HG02759 (cell line): ENCODE results near the gene FANCG.

ENCODE experiments used
- ATAC-seq: cut with Tn5 transposase; IDR thresholded peaks from one replicate; pipeline ENCODE4 v1.9.1; 2021; ENCODE audit warnings: mild to moderate bottlenecking, moderate library complexity; ENCODE audit not compliant: unreplicated experiment

FANCG gene

DNA sequence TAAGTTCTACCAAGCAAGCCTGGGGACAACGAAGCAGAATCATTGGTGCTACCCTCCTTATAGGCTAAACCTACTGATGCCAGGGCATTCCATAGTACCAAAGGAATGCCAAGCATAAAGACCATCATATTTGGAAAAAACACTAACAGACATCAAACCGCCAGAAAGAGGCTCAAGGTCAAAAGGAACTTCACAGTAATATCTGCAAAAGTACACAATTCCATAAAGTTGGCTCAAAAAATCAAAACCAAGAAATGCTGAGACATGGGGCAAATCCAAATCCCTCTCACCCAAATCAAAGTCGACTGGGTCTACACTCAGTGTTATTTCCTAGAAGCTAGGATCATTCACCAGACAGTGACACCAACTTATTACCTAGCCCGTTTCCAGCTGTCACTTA lies 10.7 kb downstream of the FANCG start:
- ATAC-seq, result no peak

DNA sequence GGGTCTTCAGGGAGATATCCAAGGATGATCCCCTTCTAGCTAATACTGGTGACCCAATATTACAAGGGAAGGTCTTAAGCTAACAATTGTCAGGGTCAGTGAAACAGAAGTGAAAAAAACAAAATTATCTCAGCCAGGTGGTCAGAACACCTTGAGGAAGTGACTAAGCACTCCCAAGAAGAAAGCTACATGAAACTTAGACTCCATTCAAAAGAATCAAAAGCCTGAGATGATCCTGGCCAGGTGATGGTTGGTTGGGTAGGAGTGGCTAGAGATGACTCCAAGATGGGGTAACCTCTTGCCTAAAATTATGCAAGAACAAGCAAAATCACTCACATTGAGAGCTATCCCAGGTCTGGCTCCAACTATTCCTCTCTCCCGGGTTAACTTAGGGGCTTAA lies 12.7 kb downstream of the FANCG start:
- ATAC-seq, result no peak

DNA sequence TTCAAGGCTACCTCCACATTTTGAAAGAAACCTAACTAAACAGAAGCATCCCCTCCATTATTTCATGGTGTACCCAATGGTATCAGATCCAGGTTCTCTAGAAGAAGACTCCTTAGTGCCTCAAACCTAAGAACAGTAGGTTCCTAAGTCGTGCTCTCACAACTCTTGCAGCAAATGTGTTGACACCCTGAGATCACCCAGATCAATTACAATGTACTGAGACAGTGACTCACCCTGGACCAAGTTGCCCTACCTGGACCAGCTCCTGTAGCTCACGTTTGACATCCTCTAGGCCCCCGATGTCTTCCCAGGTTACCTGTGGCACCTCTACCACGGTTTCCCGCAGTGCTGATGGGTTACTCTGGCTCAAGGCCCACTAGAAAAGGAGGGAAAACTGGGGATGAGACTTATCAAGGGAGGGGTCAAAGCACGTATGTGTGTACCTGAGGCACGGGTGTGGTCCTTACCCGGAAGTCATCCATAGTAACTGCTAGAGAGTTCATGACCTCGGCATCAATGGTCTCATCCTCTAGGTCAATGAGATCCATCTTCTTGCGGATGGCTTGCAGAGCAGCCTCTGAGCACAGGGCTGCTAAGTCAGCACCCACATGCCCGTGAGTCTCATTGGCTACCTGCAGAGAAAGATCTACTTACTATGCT lies 19.1 kb downstream of the FANCG start:
- ATAC-seq, result no peak

DNA sequence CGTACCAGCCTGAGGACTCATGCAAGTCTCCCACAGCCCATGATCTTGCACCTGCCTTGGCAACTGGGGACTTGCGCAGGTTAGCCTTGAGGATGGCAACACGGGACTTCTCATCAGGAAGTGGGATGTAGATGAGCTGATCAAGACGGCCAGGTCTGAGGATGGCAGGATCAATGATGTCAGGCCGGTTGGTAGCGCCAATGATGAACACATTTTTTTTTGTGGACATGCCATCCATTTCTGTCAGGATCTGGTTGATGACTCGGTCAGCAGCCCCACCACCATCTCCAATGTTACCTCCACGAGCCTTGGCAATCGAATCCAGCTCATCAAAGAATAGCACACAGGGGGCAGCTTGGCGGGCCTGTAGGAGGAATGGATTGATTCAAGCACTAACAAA lies 20.3 kb downstream of the FANCG start:
- no peak for ATAC-seq

DNA sequence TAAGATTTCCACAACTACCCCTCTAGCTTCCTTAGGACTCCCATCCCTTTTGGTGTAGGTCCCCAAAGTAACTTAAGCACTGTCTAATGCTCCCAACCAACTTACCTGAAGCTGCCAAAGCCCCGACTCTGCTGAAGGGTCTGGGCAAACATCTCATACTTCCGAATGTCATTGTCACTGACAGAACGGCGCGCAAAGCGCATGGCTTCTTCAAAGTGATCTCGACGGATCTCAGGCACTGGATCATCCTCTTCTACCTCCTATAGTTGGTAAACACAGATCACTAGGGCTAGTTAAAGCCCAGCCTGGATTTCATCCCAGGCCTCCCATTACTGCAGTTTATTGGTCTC lies 22.5 kb downstream of the FANCG start:
- ATAC-seq, result no peak

DNA sequence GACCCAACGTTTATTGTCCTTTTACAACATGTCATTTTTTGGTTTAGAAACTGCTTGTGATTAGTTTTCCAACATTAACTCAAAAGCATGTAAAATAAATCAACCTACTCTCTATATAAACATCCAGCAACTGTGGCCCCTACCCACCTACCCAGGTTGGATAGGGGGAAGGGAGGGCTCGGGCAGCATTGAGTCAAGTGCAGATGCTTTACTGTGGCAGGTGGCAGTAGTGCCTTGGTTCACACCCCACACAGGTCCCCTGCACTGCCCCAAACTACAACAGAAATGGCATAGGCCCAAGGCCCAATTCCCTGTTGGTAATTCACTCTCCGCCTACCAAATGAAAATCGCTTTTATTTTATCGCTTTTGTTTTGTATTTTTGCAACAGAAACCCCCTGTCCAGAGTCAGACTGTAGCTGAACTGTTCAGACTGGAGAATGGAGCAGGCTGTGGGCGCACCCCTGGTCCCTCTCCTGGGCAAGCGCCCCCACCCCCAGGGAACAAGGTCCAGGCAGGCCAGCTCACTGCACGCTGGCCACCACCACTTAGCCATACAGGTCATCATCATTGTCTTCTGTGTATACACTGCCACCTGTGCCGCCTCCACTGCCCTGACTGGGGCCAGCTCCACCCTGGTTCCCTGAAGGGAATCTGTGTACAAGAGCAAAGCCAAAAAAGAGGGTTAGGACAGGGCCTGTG lies 23.0 kb downstream of the FANCG start:
- no peak for ATAC-seq

DNA sequence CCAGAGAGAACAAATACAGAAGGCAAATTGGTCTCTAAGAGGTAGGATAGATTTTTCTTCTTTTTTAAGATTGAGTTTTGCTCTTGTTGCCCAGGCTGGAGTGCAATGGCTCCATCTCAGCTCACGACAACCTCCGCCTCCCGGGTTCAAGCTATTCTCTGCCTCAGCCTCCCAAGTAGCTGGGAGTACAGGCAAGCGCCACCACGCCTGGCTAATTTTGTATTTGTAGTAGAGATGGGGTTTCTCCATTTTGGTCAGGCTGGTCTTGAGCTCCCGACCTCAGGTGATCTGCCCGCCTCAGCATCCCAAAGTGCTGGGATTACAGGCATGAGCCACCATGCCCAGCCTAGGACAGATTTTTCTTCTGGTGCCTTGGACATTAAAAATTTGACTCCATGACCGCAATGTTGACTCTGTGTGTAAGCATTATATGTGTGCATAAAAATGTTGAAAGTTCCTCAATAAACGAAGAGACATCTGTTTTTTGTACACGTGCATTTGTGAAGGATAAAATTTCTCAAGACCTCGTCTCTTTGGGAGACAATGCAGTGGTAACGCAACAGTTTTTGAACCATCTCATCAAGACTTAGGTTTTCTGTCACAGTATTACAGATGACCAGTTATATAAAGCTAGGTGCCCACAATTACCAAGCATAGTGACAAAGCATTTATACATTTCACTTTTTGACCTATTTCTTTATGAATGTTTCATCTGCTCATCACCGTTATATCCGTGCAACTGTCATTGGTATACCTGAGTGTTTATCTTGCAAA lies 24.7 kb downstream of the FANCG start:
- ATAC-seq, result no peak

DNA sequence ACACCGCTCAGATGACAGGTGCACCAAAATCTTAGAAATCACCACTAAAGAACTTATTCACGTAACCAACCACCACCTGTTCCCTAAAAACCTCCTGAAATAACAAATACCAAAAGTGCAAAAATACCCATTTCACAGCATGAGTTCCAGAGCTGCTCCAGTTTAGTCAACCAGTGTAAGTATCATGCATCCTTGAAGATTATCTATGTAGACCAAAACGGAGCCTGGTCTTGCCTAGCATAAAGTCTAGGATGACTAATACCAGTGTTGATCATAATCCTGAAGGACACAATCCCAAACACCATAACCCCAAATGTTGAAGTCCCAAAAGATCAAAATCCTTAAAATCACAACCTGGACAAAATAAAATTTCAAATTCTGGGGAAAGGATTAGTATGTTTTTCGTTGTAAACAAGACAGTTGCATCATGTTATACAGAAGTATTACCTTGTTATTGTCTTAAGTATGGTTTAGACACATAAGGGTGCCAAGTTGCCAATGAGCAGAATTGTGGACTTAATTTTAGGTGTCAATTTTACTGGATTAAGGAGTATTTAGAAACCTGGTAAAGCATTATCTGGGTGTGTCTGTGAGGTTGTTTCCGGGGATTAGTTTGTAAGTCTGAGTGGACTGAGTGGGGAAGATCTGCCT lies 25.4 kb downstream of the FANCG start:
- ATAC-seq, result no peak

DNA sequence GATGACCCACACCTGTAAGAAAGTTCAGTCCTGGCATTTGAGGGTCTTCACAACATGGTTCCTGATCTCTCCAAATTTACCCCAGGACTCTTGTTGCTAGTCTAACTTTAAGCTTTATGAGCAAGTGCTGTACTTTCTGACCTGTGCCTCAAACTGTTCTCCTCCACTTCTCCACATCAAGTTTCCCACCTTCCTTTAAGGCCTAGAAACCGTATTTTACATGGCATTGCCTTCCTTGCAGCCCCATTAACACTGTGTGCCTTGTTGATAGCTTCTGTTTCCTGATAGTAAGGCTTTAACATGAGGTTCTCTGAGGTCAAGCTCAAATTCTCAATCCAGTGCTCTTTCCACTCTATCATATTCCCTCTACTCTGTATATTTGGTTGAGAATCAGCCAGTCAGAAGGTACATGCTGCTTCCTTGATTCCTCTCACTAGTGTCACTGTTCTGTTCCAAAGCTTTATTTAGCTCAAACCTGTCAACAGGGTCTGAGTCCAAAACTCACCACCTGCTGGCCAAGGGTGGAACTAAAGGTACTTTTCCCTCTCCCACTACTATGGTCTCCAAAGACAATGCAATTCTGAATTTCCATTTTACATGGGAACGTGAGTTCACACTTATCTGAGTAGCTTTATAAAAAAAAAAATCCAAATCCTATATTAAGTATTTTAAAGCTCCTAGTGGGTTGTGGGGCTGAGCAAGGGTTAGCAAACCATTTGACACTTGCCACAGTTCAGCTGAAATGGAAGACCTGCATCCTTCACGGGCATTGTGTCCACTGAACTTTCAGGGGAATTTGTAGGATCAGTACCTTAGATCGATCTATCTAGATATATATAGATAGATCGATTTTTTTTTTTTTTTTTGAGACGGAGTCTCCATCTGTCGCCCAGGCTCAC lies 28.4 kb downstream of the FANCG start:
- no peak for ATAC-seq

DNA sequence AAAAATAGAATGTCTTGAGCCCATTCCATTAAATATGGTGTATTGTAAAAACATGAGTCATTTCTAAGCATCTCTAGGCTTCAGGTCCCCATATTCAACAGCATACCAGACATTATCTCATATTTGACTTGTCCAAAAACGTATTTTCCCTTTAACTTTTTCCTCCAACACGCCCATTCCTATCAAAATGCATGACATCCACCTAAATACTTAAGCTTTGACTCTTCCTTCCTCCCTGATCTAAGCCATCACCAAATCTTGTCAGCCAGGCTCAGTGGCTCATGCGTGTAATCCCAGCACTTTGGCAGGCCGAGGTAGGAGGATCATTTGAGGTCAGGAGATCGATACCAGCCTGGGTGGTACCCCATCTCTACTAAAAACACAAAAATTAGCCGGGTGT lies 31.2 kb downstream of the FANCG start:
- no peak for ATAC-seq

DNA sequence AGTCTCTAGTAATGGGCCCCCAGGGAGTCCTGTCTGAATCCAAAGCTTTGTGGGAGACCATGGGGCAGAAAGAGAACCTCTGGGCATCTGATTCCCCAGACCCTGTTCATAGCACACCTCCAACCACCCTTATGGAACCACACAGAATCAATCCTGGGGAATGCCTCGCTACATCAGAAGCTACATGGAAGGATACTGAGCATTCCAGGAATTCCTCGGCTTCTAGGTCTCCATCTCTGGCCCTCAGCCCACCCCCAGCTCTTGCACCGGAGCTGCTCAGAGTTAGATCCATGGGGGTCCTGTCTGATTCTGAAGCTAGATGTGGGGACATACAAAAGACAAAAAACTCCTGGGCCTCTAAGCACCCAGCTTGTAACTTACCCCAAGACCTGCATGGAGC lies 35.7 kb downstream of the FANCG start:
- no peak for ATAC-seq

DNA sequence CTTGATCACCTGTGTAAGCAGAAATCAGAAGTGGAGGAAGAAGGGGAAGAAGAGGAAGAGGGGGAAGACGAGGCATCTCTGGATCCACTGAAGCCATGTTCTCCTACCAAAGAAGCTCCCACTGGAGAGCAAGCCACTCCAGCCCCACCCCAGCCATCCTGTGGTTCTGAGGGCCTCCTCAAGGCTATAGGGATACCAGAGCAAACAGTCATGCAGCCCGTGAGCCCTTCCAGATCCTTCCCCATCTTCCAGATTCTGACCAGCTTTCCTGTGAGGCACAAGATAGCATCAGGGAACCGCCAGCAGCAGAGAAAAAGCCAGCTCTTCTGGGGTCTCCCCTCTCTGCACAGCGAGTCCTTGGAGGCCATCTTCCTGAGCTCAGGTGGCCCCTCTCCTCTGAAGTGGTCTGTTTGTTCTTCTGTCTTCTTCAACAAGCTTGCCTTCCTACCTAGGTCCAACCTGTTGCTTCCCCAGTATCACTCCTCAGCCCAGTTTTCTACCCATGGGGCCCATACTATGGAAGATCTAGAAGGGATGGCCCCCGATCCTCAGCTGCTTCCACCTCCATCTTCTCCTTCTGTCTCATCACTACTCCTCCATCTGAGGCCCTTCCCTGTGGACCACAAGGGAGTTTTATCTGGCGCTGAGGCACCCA lies 36.7 kb downstream of the FANCG start:
- ATAC-seq, result no peak

DNA sequence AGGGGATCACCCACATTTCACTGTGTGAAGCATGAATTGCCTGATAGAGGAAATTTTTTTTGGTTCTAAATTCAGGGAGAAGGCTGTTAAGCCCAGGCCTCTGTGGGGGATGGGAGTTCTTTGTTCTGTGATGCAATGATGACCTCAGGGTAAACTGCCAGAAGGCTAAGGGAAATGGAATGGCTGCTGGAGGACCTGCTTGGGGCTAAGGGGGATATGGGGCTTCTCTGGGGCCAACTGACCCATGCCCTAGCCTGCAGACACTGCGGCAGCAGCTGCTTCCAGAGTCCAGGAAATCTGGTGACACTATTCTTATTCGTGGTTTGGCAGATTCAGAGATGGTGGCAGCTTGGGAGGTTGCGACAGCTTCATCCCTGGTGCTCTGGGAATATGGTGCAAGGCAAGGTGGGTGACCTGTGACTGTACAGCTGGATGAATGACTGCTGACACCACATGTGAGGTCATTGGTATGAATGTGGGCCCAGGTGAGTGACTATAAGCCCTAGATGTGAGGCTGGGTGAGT lies 37.6 kb downstream of the FANCG start:
- ATAC-seq, result no peak

DNA sequence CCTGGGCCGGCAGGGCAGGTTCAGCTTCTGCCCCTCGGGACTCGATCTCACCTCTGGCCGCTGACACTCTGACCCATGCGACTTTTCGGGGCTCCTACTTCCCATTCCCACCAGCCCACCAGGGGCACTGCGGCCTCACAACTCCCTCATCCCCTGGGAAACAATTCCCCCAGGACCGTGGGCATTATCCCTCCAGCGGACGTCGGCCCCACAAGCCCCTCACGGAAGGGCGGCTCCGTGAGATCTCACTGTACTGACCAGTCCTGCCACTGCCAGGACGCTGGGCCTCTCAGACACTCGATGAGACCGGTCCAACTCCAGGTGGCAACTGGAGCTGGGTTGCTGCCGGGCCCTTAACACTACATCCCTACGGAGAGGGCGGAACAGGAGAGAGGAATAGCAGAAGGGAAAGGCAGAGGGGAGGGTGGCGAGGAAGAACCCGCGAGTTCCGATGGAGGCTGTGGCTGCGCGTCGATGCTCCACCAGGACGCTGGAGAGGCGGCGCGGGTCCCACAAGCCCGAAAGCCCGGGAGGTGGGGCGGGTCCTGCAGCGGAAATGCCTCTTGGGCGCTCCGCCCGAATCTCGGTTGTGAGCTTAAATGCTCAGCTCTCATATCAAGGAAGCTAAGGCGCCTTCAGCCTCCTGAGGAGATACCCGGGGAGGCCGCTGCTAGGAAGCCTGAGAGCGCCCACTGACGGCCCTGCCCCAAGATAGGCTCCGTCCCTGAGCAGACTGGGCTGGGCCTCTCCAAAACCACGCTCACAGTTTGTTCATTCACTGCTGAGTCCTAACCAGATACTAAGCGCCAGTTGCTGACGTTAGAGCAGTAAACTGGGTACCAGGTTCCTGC lies 43.7 kb downstream of the FANCG start:
- no peak for ATAC-seq

DNA sequence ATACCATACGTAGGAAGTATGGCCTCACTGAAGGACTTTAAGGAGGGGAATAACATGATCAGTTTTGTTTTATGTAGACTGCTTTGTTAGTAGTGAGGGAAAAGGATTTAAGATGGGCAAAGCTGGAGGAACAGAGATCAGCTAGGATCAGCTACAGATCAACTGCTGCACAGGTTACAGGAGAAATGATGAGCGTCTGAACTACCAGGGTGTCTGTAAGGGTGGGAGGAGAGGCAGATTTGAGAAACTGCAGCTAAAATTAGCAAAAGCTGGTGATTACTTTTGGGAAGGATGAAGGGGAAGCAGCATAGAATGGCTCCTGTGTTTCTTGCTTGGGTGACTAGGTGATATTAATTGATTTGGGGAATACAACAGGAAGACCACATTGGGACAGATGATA lies 46.6 kb downstream of the FANCG start:
- no peak for ATAC-seq

DNA sequence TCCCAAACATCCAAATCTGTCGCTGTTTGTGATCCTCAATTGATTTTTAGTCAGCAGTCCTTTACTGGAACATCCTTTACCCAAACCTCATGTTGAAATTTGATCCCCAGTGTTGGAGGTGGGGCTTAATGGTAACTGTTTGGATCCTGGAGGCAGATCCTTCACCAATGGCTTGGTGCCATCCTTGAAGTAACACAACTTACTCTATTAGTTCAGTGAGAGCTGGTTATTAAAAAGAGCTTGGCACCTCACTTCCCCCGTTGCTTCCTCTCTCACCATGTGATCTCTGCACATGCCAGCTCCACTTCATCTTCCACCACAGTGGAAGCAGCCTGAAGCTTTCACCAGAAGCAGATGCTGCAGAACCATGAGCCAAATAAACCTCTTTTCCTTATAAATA lies 49.9 kb downstream of the FANCG start:
- ATAC-seq, result no peak

DNA sequence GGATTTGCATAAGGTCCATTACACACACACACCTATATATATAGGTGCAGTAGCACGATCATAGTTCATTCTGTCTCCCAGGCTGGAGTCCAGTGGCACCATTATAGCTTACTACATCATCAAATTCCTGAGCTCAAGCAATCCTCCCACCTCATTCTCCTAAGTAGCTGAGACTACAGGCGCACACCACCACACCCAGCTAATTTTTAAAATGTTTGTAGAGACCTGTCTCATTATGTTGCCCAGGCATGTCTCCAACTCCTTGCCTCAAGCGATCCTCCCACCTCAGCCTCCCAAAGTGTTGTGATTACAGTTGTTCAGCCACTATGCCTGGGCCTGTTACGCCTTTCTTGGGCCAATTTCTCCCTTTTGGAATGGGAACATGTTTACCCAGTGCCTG lies 50.5 kb downstream of the FANCG start:
- ATAC-seq, result no peak

DNA sequence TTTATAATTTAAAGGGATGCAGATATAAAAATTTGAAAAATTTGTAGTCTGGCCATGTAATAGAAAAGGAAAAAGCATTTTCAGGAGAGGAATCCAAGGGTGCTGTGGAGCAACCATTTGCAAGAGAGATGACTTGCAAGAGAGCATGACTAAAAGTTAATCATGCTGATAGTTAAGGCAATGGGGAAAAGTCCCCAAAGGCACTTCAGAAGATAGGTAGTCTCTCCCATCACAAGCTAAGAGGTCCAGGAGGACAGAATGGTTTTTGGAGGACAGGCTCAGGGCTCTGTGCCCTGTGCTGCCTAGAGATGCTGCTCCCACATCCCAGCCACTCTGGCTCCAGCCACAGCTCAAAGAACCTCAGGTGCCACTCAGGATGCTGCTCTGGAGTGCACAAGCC lies 51.4 kb downstream of the FANCG start:
- ATAC-seq, result no peak

DNA sequence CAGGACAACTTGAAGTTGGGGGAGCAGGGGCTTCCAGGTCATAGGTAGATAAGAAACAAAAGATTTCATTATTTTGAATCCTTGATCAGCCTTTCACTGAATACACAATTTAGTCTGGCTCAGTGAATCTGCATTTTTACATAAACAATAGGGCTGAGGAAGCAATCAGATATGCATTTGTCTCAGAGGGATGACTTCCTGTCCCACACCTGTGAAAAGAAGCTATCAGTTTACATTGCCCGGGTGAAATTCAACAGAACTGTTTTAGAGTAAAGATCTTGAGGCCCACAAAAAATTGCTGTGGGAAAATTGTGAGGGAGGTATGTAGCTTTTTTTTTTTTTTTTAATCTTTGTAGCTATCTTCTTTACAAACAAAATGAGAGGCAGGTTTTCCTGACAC lies 51.9 kb downstream of the FANCG start:
- ATAC-seq, result no peak
